Suprapubic skin (tissue), 3 donors: ENCODE measurements around the gene TBKBP1.

Source experiments
- POLR2A ChIP-seq, 2 donors: fragments of 450-650 bp; IDR thresholded peaks; one replicate each; pipeline ENCODE4 v1.6.1; 2017; ENCODE audit warnings: antibody characterized with exemption in 2 of 2, mild to moderate bottlenecking in 2 of 2, moderate library complexity in 2 of 2
- TF ChIP-seq, protein P1 (sequence below), 2 donors: fragments of 200-600 bp in 1 of 2; fragments of 450-650 bp in 1 of 2; sonication (generic) in 1 of 2; IDR thresholded peaks; one replicate each; pipeline ENCODE4 v1.5.1; 2016 to 2019; ENCODE audit warnings: antibody characterized with exemption in 2 of 2, mild to moderate bottlenecking in 1 of 2, moderate library complexity in 1 of 2

DNA sequence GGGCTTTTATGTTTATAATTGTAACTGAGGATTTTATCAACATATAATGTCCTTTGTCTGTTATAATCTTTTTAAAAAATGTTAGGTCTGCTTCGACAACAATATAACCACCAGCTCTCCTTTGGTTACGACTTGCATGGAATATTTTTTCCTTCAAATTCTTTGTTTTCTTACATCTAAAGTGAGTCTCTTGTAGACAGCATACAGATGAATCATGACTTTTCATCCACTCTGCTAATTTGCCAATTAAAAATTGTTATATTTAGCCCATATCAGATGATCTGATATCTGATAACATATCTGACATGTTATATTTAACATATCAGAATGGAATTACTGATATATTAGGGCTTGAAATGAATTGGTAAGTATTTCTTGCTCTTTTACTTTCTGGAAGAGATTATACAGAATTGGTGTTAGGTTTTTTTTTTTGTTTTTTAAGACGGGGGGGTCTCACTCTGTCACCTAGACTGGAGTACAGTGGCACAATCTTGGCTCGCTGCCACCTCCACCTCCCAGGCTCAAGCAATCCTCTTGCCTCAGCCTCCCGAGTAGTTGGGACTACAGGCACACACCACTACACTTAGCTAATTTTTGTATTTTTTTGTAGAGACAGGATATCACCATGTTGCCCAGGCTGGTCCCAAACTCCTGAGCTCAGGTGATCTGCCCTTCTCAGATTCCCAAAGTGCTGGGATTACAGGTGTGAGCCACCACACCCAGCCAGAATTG, 66.6 kb downstream of the TBKBP1 start:
- TF ChIP-seq, protein P1, sequence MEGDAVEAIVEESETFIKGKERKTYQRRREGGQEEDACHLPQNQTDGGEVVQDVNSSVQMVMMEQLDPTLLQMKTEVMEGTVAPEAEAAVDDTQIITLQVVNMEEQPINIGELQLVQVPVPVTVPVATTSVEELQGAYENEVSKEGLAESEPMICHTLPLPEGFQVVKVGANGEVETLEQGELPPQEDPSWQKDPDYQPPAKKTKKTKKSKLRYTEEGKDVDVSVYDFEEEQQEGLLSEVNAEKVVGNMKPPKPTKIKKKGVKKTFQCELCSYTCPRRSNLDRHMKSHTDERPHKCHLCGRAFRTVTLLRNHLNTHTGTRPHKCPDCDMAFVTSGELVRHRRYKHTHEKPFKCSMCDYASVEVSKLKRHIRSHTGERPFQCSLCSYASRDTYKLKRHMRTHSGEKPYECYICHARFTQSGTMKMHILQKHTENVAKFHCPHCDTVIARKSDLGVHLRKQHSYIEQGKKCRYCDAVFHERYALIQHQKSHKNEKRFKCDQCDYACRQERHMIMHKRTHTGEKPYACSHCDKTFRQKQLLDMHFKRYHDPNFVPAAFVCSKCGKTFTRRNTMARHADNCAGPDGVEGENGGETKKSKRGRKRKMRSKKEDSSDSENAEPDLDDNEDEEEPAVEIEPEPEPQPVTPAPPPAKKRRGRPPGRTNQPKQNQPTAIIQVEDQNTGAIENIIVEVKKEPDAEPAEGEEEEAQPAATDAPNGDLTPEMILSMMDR (IDR thresholded peaks at IDR 0.05): no peak
- TF ChIP-seq POLR2A (IDR thresholded peaks at IDR 0.05): no peak
